Naive B cell (primary cell): ENCODE data around the gene TBC1D22A. TPM values are rescaled to one million over a fixed set of nuclear protein-coding genes. Genes with fewer than 3 reads are reported as not detected.
"Not testable (repeated sequence)": the region's sequence is repeated elsewhere in the genome, so short reads cannot be mapped to it uniquely, and the experiment has no call there.

Experiments
- ATAC-seq, 2 donors: fragments of 150-1000 bp; cut with Tn5 transposase; 2 replicates each; pipeline ENCODE4 v1.10.0; 2021; ENCODE audit warnings: low read depth in 2 of 2, mild to moderate bottlenecking in 2 of 2, moderate library complexity in 2 of 2
- DNase-seq: peaks from one replicate; pipeline ENCODE4 v3.0.0; 2022
- H3K27ac Mint-ChIP-seq, 6 donors: one replicate each; pipeline ENCODE4 v1.8.0; 2020 to 2022; ENCODE audit warnings: mild to moderate bottlenecking in 6 of 6, mixed read lengths in 6 of 6, moderate library complexity in 5 of 6, inconsistent platforms in 2 of 6
- H3K27me3 Mint-ChIP-seq, 3 donors: one replicate each; pipeline ENCODE4 v1.8.0; 2021 to 2022; ENCODE audit warnings: mixed read lengths in 3 of 3, mild to moderate bottlenecking in 1 of 3
- H3K36me3 Mint-ChIP-seq, 2 donors: one replicate each; pipeline ENCODE4 v1.8.0; 2020 to 2022; ENCODE audit warnings: mixed read lengths in 2 of 2, inconsistent platforms in 1 of 2, mild to moderate bottlenecking in 1 of 2
- H3K4me1 Mint-ChIP-seq, 3 donors: one replicate each; pipeline ENCODE4 v1.8.0; 2020 to 2022; ENCODE audit warnings: mixed read lengths in 3 of 3, inconsistent platforms in 1 of 3, mild to moderate bottlenecking in 1 of 3, moderate library complexity in 1 of 3
- H3K4me3 Mint-ChIP-seq, 8 donors: one replicate each; pipeline ENCODE4 v1.8.0; 2020 to 2022; ENCODE audit warnings: mild to moderate bottlenecking in 8 of 8, mixed read lengths in 8 of 8, moderate library complexity in 8 of 8, inconsistent platforms in 2 of 8
- H3K9me3 Mint-ChIP-seq, 7 donors: one replicate each; pipeline ENCODE4 v1.8.0; 2020 to 2022; ENCODE audit warnings: mixed read lengths in 7 of 7, mild to moderate bottlenecking in 5 of 7, inconsistent platforms in 2 of 7, moderate library complexity in 1 of 7
- polyA plus RNA-seq, 6 donors: library from polyadenylated mRNA; unstranded; fragments of 300-500 nt; fragmentation: Illumina TruSeq; gene quantifications; one replicate each; pipeline ENCODE4 v1.2.3, GENCODE V29; 2021; ENCODE audit warnings: low read depth in 6 of 6

TBC1D22A gene
- polyA plus RNA-seq, 6 donors from 2014 or later: 47.2 to 74.5 (median 62.6) TPM

DNA sequence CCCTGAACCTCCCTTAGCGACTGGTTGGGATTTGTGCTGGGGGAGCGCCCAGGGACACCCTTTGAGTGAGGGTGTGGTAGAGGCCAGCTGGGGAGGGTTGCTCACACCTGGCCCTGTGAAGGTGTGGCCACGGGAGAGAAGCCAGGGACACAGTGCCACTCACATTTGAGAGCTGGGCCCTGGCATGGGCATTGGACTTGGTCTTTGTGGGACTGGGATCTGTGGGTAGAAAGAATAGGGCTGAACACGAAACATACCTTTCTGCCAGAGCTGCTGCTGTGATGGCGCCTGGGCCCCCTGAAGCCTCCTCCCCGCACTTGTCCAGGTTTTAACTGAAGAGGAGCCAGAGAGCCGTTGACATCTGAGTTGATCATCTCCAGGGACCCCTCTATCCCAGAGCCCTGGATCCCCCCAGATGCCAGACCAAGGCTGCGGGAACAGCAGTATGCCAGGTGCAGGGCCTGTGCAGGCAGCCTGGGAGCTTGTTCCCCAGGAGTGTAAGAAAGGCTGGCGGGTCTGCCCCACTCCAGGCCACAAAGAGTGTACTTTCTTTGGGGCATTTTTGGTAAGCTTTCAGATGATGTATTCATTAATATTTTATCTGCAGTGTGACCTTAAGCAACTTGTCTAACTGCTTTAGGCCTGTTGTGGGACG lies 284.1 kb downstream of the TBC1D22A start:
- peaks cover 37 to 77% (median 51%) of the 10 kb centered on the region in 3 donors for H3K4me1 Mint-ChIP-seq
- no peaks in the 10 kb centered on the region for H3K9me3 Mint-ChIP-seq
- H3K27ac Mint-ChIP-seq: peak overlapping the region in 3 of 6 donors; percentile 40 to 72 (median 47)
- no peak for ATAC-seq
- no peaks in the 10 kb centered on the region for H3K27me3 Mint-ChIP-seq
- no peaks in the 10 kb centered on the region for H3K36me3 Mint-ChIP-seq
- DNase-seq: no peak
- H3K4me3 Mint-ChIP-seq: no peak overlapping the region

DNA sequence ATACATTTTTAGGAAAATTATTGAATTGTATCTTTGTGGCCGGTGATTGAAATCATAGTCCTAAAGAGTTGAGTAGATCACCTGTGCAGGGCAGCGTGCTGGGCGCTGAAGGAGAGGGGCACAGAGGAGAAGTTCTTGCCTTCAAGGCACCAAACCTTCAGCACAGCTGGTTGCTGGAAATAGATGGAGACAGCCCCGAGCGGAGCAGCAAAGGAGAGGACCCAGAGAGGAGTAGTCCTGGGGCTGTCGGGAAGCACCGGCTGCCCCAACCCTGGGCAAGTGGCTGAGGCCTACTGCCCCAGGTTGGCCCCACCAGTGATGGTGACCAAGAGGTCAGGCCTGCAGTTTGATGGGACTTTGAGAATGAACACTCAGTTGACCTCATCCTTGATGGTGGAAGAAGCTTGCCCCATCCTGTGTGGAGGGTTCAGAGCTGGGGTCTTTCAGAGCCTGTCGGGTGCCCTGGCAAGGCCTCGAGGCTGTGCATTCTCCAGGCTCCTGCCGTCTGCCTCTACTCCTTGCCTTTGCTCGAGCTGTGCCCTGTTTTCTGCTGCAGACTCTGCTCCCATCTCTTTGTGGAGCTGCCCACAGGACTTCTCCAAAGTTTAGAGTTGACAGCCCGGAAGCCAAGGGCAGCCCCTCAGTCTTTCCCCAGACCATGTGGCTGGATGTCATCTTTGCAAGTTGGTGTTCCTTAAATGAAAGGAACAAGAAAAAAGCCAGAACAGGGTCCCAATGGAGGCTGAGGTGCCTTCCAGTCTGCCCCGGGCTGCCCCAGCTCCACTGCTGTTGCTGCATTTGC lies 285.1 kb downstream of the TBC1D22A start:
- no peaks in the 10 kb centered on the region for H3K9me3 Mint-ChIP-seq
- ATAC-seq (no peak), DNase-seq (no peak)
- peak overlapping the region in 1 of 8 donors; percentile 60 for H3K4me3 Mint-ChIP-seq
- H3K27ac Mint-ChIP-seq: peak overlapping the region in 3 of 6 donors; percentile 49 to 93 (median 86)
- peaks cover 35 to 72% (median 47%) of the 10 kb centered on the region in 3 donors for H3K4me1 Mint-ChIP-seq
- no peaks in the 10 kb centered on the region for H3K36me3 Mint-ChIP-seq
- H3K27me3 Mint-ChIP-seq: no peaks in the 10 kb centered on the region

DNA sequence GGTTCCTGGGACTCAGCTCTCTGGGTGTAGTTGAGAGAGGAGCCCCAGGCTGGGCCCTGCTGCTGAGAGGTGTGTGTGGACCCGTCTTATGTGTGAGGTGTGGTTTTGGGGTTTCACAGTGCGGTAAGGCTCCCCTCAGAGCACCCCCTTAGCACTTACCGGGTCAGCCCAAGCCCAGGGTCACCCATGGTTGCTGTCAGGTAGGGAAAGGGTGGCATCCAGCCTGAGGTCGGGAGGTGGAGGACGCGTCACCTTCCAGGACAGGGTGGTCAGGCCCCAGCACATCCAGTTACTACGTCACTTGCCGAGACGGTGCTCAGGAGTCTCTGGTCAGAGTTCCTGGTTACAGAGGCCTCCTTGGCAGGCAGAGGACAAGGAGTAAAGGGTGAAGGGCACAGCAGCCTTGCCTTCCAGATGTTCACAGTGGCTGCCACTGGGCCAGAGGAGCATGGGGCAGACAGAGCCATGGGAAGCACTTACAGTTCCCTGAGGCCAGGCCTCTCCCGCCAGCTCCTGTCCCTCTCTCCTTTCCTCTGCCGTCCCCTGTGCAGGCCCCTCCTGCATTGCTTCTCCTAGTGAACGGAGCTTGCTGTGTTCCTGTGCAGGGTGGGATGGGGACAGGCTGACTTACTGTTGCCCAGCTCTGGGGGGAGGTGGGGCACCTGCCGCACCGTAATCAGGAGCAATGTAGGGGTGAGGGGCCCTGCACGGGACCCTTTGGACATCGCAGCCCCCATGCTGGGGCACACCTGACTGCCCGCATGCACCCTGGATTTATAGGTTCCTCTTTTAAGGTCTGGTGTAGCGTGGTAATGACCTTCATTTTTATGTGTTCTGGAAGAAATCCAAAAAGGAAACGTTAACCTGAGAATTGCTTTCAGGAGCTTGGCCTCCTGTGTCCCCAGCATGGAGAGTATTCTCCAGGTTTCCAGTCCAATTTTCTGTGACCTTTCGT lies 285.9 kb downstream of the TBC1D22A start:
- Mint-ChIP-seq H3K27me3 (no peaks in the 10 kb centered on the region), H3K27ac (peak overlapping the region in 2 of 6 donors; percentile 26 to 49), H3K4me3 (peak overlapping the region in 1 of 8 donors; percentile 60), H3K4me1 (peaks cover 31 to 64% (median 41%) of the 10 kb centered on the region in 3 donors), H3K36me3 (no peaks in the 10 kb centered on the region), H3K9me3 (no peaks in the 10 kb centered on the region)
- ATAC-seq (no peak), DNase-seq (no peak)

DNA sequence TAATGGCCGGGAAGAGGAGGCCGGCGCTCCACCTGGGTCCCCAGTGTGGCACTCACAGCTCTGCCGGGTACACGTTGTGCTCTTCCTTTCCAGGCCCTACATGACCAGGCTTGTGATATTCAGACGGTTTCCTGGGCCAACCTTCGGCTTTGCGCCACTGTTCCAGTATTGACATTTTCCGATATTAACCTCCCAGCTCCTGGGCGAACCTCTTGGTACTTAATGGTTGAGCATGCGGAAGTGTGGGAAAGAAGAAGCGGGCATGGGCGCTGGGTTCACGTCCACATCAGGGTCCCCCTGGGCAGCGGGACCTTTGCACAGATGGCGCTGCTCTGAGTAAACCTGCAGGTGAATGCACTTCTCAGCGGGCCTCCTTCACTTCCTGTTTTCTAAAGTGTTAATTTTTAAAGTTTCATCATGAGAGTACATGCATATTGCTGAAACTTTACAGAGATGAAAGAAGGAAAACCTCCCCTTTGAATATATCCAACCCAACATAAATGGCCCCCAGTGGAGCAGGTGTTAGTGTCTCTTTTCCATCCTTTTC lies 286.7 kb downstream of the TBC1D22A start:
- H3K27me3 Mint-ChIP-seq: no peaks in the 10 kb centered on the region
- H3K4me3 Mint-ChIP-seq: peak overlapping the region in 1 of 8 donors; percentile 44
- ATAC-seq (no peak), DNase-seq (no peak)
- H3K4me1 Mint-ChIP-seq: peaks cover 30 to 62% (median 36%) of the 10 kb centered on the region in 3 donors
- peaks cover 0 to 3% of the 10 kb centered on the region in 2 donors for H3K36me3 Mint-ChIP-seq
- no peaks in the 10 kb centered on the region for H3K9me3 Mint-ChIP-seq
- H3K27ac Mint-ChIP-seq: peak overlapping the region in 3 of 6 donors; percentile 16 to 68 (median 32)

DNA sequence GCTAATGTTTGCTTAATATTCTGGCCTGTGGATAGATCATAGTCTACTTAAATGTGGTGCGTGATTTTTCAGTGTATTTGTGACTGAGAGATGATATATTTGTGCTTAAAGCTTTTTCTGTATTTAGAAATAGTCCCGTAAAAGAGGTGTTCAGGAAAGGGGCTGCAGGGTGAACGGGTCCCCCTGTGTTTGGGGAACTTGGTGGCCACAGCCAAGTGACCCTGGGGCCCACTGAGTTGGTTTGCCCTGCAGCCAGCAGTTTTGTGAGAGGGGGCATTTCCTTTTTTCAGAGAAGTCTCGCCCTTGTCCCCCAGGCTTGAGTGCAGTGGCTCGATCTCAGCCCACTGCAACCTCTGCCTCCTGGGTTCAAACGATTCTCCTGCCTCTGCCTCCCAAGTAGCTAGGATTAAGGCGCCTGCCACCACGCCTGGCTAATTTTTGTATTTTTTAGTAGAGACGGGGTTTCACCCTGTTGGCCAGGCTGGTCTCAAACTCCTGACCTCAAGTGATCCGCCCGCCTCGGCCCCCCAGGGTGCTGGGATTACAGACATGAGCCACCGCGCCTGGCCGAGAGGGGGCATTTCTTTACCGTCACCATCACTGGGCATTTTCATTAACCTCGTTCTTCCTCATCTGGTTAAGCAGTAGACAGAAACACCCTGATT lies 287.4 kb downstream of the TBC1D22A start:
- Mint-ChIP-seq H3K4me1 (peaks cover 28 to 60% (median 32%) of the 10 kb centered on the region in 3 donors), H3K36me3 (peaks cover 0 to 10% of the 10 kb centered on the region in 2 donors), H3K27ac (peak overlapping the region in 4 of 6 donors; percentile 16 to 68 (median 40))
- H3K4me3 Mint-ChIP-seq, H3K9me3 Mint-ChIP-seq, DNase-seq, H3K27me3 Mint-ChIP-seq, ATAC-seq: not testable (repeated sequence)

DNA sequence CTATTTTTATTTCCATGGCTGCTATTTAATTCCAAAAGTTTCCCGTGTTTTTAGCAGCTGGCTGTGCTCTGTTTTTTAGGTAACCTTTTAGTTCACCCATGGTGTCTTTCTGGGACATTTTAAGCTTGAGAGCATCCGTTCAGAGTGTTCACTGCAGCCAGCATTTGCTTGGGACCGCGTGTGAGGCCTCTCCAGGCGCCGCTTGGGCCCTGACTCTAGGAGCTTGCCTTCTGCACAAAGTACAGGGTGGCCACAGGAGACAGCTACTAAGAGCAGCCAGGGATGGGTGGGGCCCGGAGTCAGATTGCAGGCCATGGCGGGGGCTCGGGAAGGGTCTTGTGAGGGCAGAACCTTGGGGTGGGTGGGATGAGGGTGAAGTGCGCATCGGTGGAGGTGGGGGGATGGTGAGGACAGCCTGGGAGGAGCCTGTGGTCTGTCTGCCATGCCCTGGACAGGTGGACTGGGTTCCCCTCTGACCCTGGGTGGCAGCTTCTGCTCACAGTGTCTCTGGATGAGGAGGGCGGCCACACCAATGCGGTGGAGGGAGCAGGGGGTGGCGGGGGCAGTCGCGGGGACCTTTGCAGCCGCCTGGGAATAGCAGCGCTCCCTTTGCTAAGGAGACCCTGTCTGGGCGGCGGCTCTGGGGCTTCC lies 288.1 kb downstream of the TBC1D22A start:
- Mint-ChIP-seq H3K9me3 (no peaks in the 10 kb centered on the region), H3K4me1 (peaks cover 33 to 55% (median 34%) of the 10 kb centered on the region in 3 donors), H3K27me3 (no peaks in the 10 kb centered on the region), H3K4me3 (no peak overlapping the region), H3K36me3 (peaks cover 5 to 13% of the 10 kb centered on the region in 2 donors), H3K27ac (peak overlapping the region in 1 of 6 donors; percentile 32)
- DNase-seq (no peak), ATAC-seq (no peak)

DNA sequence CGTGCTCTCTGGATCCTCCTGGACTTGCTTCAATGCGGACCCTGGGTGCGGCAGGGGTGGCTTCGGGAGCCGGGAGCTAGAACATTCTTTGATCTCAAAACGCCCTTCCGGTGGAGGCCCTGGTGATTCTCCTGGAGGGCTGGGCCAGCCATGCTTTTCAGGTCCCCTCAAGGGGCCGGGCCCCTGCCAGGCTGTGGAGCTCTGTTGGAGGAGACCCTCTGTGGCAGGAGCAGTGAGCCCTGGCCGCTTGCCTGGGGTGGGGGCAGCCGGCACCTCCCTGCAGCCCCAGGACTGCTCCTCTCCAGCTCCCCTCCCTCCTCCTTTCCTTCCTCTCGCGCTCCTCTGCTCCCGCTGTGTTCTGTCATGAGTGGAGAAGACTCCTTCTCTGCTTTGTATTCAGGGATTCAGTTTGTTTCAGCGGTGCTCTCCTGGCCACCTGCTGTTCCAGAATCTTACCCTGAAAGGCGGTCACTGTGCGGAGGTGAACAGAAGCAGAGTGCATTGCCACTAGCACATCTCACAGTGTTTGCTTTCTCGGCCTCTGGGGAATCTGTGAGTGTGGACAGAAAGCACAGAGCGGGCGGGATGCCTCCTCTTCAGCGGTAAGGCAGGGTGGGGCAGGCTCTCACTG lies 289.1 kb downstream of the TBC1D22A start:
- ATAC-seq: no peak
- Mint-ChIP-seq H3K27ac (peak overlapping the region in 1 of 6 donors; percentile 89), H3K27me3 (no peaks in the 10 kb centered on the region), H3K36me3 (peaks cover 5 to 18% of the 10 kb centered on the region in 2 donors), H3K9me3 (no peaks in the 10 kb centered on the region), H3K4me3 (no peak overlapping the region), H3K4me1 (peaks cover 33 to 50% (median 35%) of the 10 kb centered on the region in 3 donors)
- DNase-seq: no peak

DNA sequence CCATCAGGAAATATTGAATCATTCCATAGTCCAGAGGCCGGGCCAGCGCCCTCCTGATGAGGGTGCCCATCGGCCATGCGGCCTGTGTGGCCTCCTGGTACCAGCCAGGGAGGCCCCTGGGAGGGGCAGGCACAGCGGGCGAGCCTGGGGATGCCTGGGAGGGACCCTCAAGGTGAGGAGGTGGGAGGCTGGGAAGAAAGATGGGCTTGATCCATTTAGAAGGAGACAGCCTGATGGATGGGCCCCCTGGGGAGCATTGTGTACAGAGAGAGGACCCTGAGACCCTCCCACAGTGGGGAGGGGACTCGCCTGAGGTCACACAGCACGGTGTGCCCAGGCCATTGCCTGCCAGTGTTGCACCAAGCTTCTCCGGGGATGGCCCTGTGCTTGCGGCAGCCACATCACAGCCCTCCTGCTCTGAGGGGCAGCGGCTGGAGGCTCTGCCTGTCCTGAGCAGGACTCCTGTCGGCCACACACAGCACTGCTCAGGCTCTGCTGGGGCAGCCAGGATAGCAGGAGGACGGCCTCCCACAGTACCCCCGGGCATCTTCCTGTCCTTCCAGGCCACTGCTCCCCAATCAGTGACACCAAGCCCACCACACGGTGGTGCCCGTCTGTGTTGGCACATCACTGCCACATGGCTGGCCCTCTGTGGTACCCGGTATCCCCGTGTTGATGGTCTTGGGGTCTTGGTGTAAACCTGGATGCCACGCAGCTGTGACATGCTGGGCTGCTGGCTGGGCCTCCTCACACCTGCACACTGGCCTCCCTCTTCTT lies 290.0 kb downstream of the TBC1D22A start:
- H3K4me3 Mint-ChIP-seq: no peak overlapping the region
- ATAC-seq (no peak), DNase-seq (no peak)
- peaks cover 8 to 27% of the 10 kb centered on the region in 2 donors for H3K36me3 Mint-ChIP-seq
- H3K4me1 Mint-ChIP-seq: peaks cover 29 to 44% (median 37%) of the 10 kb centered on the region in 3 donors
- no peaks in the 10 kb centered on the region for H3K9me3 Mint-ChIP-seq
- no peaks in the 10 kb centered on the region for H3K27me3 Mint-ChIP-seq
- H3K27ac Mint-ChIP-seq: no peak overlapping the region

DNA sequence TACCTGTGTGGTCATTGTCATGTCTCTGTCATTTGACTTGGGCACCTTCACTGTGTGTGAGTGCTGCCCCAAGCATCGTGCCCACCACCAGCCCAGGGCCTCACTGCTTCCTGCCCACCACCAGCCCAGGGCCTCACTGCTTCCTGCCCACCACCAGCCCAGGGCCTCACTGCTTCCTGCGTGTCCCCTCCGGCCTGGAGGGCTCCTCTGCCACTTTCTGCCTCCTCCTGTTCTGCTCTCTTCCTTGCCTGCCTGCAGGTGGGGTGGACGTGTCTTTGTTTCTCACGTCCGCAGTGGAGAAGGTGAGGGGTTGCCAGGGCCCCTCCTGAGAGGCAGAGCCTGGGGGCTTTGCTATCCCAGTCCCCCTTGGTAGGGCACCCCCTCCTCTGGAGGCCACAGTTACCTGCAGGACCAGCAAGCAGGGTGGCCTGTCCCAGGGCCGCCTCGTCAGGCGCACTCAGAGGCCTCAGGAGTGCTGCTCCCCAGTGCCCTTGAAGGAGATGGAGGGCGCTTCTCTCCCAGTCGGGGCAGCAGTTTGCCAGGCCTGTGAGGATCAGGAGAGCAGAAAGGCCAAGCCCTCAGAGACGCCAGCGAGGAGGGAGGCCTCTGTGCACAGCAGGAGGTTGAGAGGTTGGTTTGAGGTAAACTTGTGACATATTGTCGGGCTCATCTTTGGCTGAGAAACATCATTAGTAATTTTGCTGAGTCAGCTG lies 290.7 kb downstream of the TBC1D22A start:
- Mint-ChIP-seq H3K4me1 (peaks cover 24 to 37% (median 34%) of the 10 kb centered on the region in 3 donors), H3K36me3 (peaks cover 10 to 27% of the 10 kb centered on the region in 2 donors), H3K9me3 (no peaks in the 10 kb centered on the region), H3K27ac (peak overlapping the region in 2 of 6 donors; percentile 28 to 85), H3K27me3 (no peaks in the 10 kb centered on the region), H3K4me3 (no peak overlapping the region)
- DNase-seq (no peak), ATAC-seq (no peak)

DNA sequence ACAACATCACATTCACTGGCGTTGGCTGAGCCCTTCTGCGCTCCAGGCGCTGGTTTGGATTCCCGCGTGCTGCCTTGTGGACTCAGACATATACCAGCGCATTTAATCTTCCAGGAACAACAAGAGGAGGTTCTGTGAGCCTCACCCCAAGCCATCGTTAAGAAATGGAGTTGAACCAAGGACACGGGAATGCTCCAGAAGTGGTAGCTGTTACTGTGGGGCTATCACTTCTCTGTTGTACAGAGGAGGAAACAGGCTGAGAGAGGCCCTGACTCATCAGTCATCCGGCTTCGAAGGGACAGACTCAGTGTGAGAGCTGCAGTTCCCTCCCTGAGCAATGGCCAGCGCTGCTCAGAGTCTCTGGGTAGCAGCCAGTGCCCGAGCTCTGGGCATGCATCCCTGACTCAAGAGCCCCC lies 291.3 kb downstream of the TBC1D22A start:
- H3K4me3 Mint-ChIP-seq: no peak overlapping the region
- H3K27me3 Mint-ChIP-seq: no peaks in the 10 kb centered on the region
- peaks cover 10 to 27% of the 10 kb centered on the region in 2 donors for H3K36me3 Mint-ChIP-seq
- DNase-seq: no peak
- no peak for ATAC-seq
- H3K9me3 Mint-ChIP-seq: no peaks in the 10 kb centered on the region
- peak overlapping the region in 2 of 6 donors; percentile 20 to 28 for H3K27ac Mint-ChIP-seq
- H3K4me1 Mint-ChIP-seq: peaks cover 29 to 38% (median 36%) of the 10 kb centered on the region in 3 donors
